ENCODE results near the gene MGAT1.

DNA sequence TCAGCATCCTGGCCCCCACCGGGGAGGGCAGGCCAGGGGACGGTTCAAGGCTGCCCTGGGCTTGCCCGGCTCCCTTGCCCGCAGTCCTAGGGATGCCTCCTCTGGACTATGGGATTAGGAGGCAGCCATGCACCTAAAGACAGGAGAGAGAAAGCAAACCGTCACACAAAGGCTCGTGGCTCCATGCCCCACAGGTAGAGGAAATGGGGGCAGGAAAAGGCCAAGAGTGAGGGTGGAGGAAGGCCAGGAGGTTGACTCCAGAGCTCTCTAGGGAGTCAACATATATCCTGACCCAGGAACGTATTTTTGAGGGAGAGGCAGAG, 9.7 kb downstream of the MGAT1 start:
- TF ChIP-seq POLR2A (IDR thresholded peaks at IDR 0.05), result no peak
- TF ChIP-seq, protein P1, sequence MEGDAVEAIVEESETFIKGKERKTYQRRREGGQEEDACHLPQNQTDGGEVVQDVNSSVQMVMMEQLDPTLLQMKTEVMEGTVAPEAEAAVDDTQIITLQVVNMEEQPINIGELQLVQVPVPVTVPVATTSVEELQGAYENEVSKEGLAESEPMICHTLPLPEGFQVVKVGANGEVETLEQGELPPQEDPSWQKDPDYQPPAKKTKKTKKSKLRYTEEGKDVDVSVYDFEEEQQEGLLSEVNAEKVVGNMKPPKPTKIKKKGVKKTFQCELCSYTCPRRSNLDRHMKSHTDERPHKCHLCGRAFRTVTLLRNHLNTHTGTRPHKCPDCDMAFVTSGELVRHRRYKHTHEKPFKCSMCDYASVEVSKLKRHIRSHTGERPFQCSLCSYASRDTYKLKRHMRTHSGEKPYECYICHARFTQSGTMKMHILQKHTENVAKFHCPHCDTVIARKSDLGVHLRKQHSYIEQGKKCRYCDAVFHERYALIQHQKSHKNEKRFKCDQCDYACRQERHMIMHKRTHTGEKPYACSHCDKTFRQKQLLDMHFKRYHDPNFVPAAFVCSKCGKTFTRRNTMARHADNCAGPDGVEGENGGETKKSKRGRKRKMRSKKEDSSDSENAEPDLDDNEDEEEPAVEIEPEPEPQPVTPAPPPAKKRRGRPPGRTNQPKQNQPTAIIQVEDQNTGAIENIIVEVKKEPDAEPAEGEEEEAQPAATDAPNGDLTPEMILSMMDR (IDR thresholded peaks at IDR 0.05), result no peak
